PFSK-1 (cell line): ENCODE measurements around the gene AKAP7.

ENCODE experiments used
- FOXP2 ChIP-seq: optimal IDR thresholded peaks from 2 replicates; pipeline ENCODE3; 2011; ENCODE audit warnings: borderline replicate concordance, control low read depth, inconsistent platforms; ENCODE audit not compliant: insufficient read depth; ENCODE audit errors: extremely low read length, extremely low read depth
- POLR2AphosphoS5 ChIP-seq: IDR thresholded peaks from 2 replicates; pipeline ENCODE4 v1.6.1; 2012; ENCODE audit warnings: low read depth, mild to moderate bottlenecking, control low read depth, low read length, moderate library complexity
- REST ChIP-seq, 2 experiments: IDR thresholded peaks; 2 replicates each; pipeline versions ENCODE4 v1.6.1 to v1.8.0; 2011 to 2012; ENCODE audit warnings: low read depth in 2 of 2, low read length in 2 of 2, control low read depth in 1 of 2, inconsistent platforms in 1 of 2, mild to moderate bottlenecking in 1 of 2, moderate library complexity in 1 of 2; ENCODE audit not compliant: insufficient read depth in 1 of 2
- SIN3A ChIP-seq: IDR thresholded peaks from 2 replicates; pipeline ENCODE4 v1.6.1; 2012; ENCODE audit warnings: mild to moderate bottlenecking, low read length, moderate library complexity, borderline replicate concordance; ENCODE audit not compliant: insufficient read depth
- TAF1 ChIP-seq: IDR thresholded peaks from 2 replicates; pipeline ENCODE4 v1.6.1; 2012; ENCODE audit warnings: low read length, control low read depth, borderline replicate concordance; ENCODE audit not compliant: insufficient read depth

Gene AKAP7

GRCh38 chr6:131331873-131332781 is 196.9 kb downstream of the AKAP7 start:
- no peak for TF ChIP-seq SIN3A
- TF ChIP-seq REST (IDR thresholded peaks at IDR 0.05; ENCODE audit: insufficient read depth in 1 of 2, low read depth in 2 of 2, low read length in 2 of 2): no peak
- no peak for TF ChIP-seq TAF1
- no peak for TF ChIP-seq FOXP2
- no peak for TF ChIP-seq POLR2AphosphoS5
